ENCODE measurements around the gene DNAL1.

The DNAL1 gene

DNA sequence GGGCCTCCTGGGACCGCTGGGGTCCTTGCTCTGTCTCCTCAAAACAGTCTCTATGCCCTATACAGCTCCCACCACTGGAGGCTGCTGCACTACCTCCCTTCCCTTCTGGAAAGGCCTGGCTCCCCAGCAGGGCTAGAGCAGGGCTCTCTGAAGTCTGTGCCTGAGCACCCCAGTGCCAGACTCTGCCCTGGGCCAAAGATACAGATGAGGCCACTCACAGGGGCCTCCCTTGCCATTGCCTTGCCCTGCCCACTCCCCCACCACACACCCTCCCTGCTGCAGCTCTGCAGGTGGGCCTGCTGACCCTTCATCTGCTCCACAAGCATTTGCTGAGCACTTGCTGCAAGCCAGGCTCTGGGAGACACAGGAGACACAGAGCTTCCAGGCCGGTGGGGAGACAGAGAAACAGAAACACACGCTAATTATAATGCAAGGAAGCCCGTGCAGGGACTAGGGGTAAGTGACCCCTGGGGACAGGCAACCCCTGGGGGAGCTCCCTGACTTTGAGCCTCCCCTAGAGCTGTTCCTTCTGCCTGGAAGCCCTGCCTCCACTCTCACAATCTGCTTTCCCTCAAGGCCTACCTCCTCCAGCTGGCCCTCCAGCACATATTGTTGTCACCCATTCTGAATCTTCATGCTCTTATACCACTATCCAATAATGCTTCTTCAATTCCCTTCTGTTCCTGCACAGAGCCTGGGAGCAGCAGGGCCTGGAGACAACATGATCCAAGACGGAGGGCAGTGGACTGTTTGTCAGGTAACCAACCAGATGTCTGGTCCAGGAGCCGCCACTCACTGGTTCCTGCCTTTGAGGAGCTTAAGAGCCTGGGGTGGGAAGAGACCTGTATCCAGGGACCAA lies 102.0 kb downstream of the DNAL1 start:
- TF ChIP-seq, protein P1, sequence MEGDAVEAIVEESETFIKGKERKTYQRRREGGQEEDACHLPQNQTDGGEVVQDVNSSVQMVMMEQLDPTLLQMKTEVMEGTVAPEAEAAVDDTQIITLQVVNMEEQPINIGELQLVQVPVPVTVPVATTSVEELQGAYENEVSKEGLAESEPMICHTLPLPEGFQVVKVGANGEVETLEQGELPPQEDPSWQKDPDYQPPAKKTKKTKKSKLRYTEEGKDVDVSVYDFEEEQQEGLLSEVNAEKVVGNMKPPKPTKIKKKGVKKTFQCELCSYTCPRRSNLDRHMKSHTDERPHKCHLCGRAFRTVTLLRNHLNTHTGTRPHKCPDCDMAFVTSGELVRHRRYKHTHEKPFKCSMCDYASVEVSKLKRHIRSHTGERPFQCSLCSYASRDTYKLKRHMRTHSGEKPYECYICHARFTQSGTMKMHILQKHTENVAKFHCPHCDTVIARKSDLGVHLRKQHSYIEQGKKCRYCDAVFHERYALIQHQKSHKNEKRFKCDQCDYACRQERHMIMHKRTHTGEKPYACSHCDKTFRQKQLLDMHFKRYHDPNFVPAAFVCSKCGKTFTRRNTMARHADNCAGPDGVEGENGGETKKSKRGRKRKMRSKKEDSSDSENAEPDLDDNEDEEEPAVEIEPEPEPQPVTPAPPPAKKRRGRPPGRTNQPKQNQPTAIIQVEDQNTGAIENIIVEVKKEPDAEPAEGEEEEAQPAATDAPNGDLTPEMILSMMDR (IDR thresholded peaks at IDR 0.05; ENCODE audit: insufficient read depth, low read length, missing control alignments): no peak
- ChIA-PET CTCF (interaction anchor here (0.7 to 11.3 kb wide), 7 partner anchors 8 to 23 kb away, joined by 3 to 170 read pairs (median 3); a partner anchor contains a TSS), POLR2A (interaction anchor here (0.7 kb wide), 3 partner anchors 9 to 238 kb away, joined by 3 read pairs; no protein-coding TSS in a partner anchor)
- no peak for DNase-seq (ENCODE audit: low read depth, low spot score)
- no peak overlapping the region for H3K4me3 ChIP-seq (ENCODE audit: low read depth, low read length)

DNA sequence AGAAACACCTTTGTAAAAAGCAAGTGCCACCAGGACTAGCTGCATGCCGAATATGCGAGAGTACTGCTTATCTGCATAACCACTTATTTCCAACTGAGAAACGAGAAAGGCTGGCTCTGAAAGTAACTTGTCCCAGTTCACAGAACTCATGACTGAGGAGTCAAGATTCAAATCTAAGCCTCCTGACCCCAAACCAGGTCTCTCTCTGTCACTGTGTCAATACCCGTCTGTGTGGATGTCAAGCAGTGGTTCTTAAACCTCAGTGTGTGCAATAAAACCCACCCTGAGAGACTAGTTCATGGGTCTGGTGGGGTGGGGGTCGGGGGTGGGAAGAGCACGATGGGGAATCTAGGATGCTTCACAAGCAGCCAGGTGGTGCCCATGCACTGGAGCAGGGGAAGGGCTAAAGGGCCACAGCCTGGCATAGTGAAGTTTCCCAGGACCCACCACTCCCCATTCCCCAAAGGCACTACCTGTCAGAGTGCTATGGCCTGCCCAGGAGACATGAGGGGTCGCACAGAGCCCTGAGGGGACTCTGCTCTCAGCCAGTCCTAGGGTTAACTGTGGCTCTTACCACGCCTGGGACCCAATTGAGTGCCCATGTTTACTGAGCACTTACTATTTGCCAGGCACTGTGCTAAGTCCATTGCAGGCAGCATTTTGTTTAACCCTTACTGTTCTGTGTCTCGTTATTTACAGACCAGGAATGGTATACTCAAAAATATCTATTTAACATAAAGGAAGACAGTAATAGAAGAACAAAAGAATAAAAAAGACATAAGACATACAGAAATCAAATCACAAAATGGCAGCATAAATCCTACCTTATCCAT lies 102.8 kb downstream of the DNAL1 start:
- no peak for DNase-seq (ENCODE audit: low read depth, low spot score)
- ChIA-PET POLR2A (no interaction called here), CTCF (interaction anchor here (0.7 to 11.3 kb wide), 5 partner anchors 8 to 19 kb away, joined by 3 to 170 read pairs (median 4); a partner anchor contains a TSS)
- TF ChIP-seq, protein P1 (IDR thresholded peaks at IDR 0.05; ENCODE audit: insufficient read depth, low read length, missing control alignments): no peak
- no peak overlapping the region for H3K4me3 ChIP-seq (ENCODE audit: low read depth, low read length)

DNA sequence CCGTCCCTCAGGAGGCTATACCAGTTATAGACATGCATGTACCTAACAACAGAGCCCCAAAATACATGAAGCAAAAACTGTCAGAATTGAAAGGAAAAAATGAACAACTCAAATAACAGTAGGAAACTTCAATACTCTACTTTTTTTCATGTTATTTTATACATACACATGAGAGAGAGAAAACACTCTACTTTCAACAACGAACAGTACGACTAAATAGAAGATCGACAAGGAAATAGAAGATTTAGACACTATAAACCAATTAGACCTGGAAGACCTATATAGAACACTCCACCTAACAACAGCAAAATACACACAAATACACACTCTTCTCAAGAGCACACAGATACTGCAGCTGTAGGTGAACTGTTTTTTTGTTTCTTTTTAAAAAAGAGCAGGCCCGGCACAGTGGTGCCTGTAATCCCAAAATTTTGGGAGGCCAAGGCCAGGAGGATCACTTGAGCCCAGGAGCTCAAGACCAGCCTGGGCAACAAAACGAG lies 104.1 kb downstream of the DNAL1 start:
- no peak overlapping the region for H3K4me3 ChIP-seq (ENCODE audit: low read depth, low read length)
- DNase-seq (ENCODE audit: low read depth, low spot score): no peak
- TF ChIP-seq, protein P1 (IDR thresholded peaks at IDR 0.05; ENCODE audit: insufficient read depth, low read length, missing control alignments): no peak
- ChIA-PET POLR2A (no interaction called here), CTCF (interaction anchor here (0.6 to 1.5 kb wide), 4 partner anchors 11 to 20 kb away, joined by 3 to 6 read pairs (median 4); a partner anchor contains a TSS)

DNA sequence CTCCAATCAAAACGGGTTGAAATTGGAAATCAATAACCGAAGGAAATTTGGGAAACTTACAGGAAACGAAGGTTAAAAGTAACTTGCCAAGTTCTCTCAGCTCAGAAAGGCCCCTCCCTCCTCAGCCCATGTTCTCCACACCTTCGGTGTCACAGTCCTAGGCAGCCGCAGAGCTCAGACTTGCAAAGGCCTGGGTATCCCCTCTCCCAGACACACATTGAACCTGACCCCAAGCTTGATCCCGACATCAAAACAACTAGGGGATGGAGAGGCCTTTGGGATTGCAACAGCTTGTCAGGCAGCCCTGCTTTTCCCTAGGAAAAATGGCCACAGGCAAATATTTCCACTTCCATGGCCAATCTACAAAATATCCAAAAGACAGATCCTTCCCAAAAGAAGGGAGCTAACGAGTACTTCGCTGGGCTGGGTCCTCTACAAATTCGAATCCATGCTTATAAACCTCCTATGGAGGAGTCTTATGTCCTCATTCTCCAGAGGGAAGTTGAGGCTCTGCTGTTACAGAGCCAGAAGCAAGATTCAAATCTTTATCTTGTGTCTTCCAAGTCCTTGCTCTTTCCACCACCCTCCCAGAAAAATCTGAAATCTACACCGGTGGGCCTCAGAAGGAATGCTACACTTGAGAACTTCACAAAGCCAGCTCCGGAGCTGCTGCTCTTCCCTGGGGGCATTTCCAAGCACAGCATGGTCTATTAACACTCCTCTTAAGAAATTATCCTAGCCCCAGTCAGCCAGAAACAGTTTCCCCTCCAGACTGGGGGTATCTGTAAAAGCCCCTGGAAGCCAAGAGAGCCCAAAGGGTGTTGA lies 105.1 kb downstream of the DNAL1 start:
- no peak for DNase-seq (ENCODE audit: low read depth, low spot score)
- ChIA-PET CTCF (interaction anchor here (1.3 to 1.7 kb wide), 4 partner anchors 9 to 22 kb away, joined by 3 to 6 read pairs (median 5); a partner anchor contains a TSS), POLR2A (no interaction called here)
- no peak overlapping the region for H3K4me3 ChIP-seq (ENCODE audit: low read depth, low read length)
- TF ChIP-seq, protein P1 (IDR thresholded peaks at IDR 0.05; ENCODE audit: insufficient read depth, low read length, missing control alignments): no peak

DNA sequence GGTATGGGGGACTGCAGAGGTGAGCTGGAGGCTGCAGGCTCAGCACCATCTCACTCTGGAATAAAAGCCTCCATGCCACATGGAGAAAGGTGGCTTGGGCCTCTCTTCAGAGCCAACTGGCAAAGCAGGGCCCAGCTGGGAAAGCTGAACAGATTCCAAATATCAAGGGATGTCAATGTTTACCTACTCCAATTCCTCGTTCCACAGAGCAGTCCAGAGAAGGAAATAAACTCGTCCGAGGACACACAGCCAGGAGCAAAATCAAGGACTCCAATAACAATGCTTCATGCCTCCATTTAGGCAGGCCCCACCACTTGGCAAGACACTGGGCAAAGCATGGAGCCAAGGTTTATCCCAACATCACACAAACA lies 105.7 kb downstream of the DNAL1 start:
- no peak overlapping the region for H3K4me3 ChIP-seq (ENCODE audit: low read depth, low read length)
- DNase-seq (ENCODE audit: low read depth, low spot score): no peak
- TF ChIP-seq, protein P1 (IDR thresholded peaks at IDR 0.05; ENCODE audit: insufficient read depth, low read length, missing control alignments): no peak
- POLR2A ChIA-PET: no interaction called here
- CTCF ChIA-PET: interaction anchor here (1.3 to 4.9 kb wide), 4 partner anchors 8 to 23 kb away, joined by 4 to 21 read pairs (median 6); no protein-coding TSS in a partner anchor
